ENCODE measurements around the gene KRT81.

DNA sequence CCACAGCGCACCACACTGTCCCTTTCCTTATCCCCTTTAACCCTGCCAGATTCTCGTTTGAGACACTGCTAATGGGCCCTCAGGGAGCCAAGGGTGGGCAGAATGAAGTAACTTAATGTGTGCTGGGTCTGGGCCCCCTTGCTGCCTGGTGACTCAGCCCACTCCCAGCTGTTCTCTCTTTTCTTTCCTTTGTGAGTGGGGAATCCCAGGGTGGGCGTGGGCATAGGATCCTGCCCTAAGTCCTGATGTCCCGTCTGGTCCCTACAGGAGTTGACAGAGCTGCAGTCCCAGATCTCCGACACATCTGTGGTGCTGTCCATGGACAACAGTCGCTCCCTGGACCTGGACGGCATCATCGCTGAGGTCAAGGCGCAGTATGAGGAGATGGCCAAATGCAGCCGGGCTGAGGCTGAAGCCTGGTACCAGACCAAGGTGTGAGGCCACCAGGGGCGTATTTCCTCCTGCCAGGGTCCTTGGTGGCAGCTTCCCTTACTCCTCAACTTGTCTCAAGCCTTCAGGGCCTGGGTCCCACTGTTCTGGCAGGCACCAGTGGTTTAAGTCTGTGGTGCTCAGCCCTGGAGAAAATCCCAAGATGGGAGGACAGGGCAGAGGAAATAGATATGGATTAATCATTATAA lies 50.0 kb downstream of the KRT81 start:
- TF ChIP-seq CTCF (IDR thresholded peaks at IDR 0.05; ENCODE audit: low read depth, low read length, poor library complexity, severe bottlenecking) (no peak), EZH2phosphoT487 (IDR thresholded peaks at IDR 0.05; ENCODE audit: borderline replicate concordance, low read length) (no peak)

Data from DOHH2 (cell line).